Choroid plexus epithelial cell (primary cell): ENCODE results near the gene ZNF735.
"Not testable (repeated sequence)": the region's sequence is repeated elsewhere in the genome, so short reads cannot be mapped to it uniquely, and the experiment has no call there.

Experiments used
- DNase-seq: peaks from one replicate; pipeline ENCODE4 v3.0.0-alpha.2; 2010; ENCODE audit warnings: low read depth
- H3K4me3 ChIP-seq: 2 replicates; pipeline ENCODE4 v1.5.1; 2011; ENCODE audit warnings: low read depth, mild to moderate bottlenecking, control low read depth, low read length, moderate library complexity
- TF ChIP-seq, protein P1 (sequence below): conservative IDR thresholded peaks from 2 replicates; pipeline ENCODE4 v1.5.1; 2011; ENCODE audit warnings: low read depth, mild to moderate bottlenecking, control low read depth, inconsistent platforms, low read length, moderate library complexity

Gene ZNF735

DNA sequence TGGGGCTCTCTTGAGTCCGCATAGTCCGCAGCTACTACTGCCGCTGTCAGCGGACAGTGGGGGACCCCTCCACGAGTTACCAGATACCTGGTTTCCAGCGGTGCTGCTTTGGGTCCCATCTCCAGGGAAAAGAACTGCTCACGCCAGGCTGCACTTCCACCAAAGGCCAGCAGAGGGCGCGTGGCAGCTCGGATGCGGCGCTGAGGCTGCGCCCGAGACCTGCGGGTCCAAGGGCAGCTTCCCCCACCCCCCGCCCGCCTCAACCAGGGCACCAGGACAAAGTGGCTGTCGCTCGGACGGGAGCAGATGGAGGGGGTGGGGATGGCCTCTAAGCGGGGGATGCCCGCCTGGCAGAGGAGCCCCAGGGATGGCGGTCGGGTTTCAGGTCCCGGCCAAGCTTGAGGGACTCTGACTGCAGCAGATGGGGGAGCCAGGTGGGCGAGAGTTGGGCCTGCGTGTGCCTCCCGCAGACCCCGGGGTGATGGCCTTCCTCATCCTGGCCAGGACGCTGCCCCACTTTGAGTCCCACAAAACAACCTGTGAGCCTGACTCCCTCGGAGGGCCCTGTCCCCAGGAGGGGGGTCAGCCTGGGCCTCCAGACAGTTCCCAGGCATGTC lies 23.8 kb upstream of the ZNF735 start:
- no peak overlapping the region for H3K4me3 ChIP-seq
- DNase-seq: no peak
- TF ChIP-seq, protein P1, sequence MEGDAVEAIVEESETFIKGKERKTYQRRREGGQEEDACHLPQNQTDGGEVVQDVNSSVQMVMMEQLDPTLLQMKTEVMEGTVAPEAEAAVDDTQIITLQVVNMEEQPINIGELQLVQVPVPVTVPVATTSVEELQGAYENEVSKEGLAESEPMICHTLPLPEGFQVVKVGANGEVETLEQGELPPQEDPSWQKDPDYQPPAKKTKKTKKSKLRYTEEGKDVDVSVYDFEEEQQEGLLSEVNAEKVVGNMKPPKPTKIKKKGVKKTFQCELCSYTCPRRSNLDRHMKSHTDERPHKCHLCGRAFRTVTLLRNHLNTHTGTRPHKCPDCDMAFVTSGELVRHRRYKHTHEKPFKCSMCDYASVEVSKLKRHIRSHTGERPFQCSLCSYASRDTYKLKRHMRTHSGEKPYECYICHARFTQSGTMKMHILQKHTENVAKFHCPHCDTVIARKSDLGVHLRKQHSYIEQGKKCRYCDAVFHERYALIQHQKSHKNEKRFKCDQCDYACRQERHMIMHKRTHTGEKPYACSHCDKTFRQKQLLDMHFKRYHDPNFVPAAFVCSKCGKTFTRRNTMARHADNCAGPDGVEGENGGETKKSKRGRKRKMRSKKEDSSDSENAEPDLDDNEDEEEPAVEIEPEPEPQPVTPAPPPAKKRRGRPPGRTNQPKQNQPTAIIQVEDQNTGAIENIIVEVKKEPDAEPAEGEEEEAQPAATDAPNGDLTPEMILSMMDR: peak; percentile 31

DNA sequence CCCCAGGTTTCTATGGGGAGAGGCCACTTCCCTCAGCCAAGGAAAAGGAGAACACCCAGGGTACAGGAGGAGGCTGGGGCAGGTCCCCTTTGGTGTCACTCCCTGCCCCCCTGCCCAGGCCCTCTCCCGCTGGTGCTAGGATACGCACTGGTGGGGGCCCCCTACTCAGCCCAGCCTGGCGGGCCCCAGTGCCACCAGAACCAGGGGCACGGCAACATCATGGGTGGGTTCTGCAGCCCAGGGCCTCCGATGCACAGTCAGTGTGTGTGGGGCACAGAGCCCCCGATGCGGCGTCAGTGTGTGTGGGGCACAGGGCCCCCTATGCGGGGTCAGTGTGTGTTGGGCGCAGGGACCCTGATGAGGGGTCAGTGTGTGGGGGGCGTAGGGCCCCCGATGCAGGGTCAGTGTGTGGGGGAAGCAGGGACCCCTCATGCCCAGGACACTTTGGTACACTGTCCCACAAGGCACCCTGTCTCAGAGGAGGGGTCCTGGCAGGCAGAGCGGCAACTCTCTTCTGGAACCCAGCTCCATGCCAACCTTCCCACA lies 23.1 kb upstream of the ZNF735 start:
- H3K4me3 ChIP-seq: no peak overlapping the region
- TF ChIP-seq, protein P1: no peak
- DNase-seq: no peak

DNA sequence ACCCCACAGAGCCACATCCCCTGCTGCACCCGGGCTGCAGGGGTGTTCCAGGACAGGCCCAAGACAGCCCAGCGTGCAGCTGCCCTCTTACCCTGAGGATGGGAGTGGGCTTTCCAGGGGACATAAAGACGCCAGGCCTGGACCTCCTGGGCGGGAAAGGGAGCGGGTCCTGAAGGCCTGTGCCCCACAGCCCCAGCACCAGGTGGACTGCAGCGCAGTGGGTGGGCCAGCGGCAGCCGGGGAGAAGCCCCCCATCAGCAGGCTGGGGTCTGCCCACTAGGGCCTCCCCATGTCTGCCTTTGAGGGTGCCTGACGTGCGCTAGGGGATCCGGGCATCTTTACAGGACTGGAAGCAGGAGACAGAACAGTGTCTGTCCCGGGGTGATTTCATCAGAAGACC lies 22.6 kb upstream of the ZNF735 start:
- DNase-seq: no peak
- no peak overlapping the region for H3K4me3 ChIP-seq
- TF ChIP-seq, protein P1: no peak

DNA sequence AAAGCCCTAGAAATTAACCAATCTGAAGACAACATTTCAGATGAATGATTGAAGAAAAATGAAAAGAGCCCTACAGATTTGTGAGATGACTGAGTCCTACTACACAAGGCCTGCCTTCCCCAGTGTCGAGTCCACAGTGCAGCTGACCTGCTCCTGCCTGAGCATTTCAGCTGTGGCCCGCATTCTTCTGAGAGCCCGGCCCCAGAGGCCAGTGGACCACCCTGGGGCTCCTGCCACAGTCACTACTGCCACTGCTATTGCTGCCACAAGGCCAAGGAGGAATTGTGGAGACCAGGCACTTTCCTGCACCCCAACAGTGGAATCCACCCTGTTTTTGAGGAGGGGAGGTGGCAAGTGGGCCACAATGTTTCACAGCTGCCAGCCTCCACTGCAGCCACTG lies 19.6 kb upstream of the ZNF735 start:
- DNase-seq: no peak
- H3K4me3 ChIP-seq: no peak overlapping the region
- TF ChIP-seq, protein P1: no peak

DNA sequence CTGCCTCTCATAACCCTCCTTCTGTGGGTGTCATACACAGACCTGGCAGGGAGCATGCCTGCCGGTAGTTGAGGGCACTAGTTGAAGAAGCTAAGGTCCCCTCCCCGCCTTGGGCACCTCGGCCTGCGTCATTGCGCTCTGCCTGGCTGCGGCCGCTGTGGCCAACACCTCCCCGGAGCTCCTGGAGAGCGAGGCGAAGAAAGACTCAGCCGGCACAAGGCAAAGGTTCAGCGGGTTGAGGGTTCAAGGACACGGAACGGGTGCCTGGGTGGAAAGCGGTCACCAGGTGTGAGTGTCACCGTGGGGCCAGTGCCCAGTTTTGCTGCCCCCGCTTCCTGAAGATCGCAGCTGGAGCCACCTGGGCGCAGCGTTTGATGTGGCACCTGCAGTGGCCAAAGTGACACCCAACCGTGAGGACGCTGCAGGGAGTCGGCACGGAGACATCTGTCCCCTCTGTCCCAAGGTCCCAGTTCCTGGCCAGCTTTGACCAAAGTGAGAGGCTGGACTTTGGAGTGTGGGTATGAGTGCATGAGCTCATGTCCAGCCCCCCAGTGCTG lies 14.8 kb upstream of the ZNF735 start:
- no peak overlapping the region for H3K4me3 ChIP-seq
- no peak for DNase-seq
- TF ChIP-seq, protein P1: no peak

DNA sequence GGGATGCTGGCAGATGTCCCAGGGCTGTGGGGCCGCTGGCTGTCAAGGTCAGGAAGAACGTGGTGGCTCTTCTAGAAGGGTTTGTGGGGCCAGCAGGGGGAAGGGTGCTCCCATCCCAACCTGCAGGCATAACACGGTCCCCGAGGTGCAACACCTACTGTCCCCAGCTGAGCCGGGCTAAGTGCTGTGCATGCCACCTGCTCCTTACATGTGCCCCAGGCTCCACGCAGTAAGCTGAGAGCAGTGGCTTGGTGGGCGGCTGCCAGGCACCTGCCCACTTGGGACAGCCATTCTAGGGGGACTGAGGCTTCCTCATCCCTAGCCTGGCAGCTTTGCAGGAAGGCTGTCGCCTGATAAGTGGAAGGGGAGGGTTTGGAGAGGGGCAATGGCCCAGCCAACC lies 14.2 kb upstream of the ZNF735 start:
- no peak overlapping the region for H3K4me3 ChIP-seq
- DNase-seq: no peak
- TF ChIP-seq, protein P1: no peak

DNA sequence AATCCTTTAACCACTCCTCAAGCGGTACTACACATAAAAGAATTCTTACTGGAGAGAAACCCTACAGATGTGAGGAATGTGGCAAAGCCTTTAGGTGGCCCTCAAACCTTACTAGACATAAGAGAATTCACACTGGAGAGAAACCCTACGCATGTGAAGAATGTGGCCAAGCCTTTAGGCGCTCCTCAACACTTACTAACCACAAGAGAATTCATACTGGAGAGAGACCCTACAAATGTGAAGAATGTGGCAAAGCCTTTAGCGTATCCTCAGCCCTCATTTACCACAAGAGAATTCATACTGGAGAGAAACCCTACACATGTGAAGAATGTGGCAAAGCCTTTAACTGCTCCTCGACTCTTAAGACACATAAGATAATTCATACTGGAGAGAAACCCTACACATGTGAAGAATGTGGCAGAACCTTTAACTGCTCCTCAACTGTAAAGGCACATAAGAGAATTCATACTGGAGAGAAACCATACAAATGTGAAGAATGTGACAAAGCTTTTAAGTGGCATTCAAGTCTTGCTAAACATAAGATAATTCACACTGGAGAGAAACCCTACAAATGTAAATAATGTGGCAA lies 12.8 kb downstream of the ZNF735 start:
- not testable (repeated sequence) for H3K4me3 ChIP-seq, DNase-seq
